PFSK-1 (cell line): ENCODE data around the gene NEB.

Source experiments
- FOXP2 ChIP-seq: optimal IDR thresholded peaks from 2 replicates; pipeline ENCODE3; 2011; ENCODE audit warnings: borderline replicate concordance, control low read depth, inconsistent platforms; ENCODE audit not compliant: insufficient read depth; ENCODE audit errors: extremely low read length, extremely low read depth
- POLR2AphosphoS5 ChIP-seq: IDR thresholded peaks from 2 replicates; pipeline ENCODE4 v1.6.1; 2012; ENCODE audit warnings: low read depth, mild to moderate bottlenecking, control low read depth, low read length, moderate library complexity
- REST ChIP-seq, 2 experiments: IDR thresholded peaks; 2 replicates each; pipeline versions ENCODE4 v1.6.1 to v1.8.0; 2011 to 2012; ENCODE audit warnings: low read depth in 2 of 2, low read length in 2 of 2, control low read depth in 1 of 2, inconsistent platforms in 1 of 2, mild to moderate bottlenecking in 1 of 2, moderate library complexity in 1 of 2; ENCODE audit not compliant: insufficient read depth in 1 of 2
- SIN3A ChIP-seq: IDR thresholded peaks from 2 replicates; pipeline ENCODE4 v1.6.1; 2012; ENCODE audit warnings: mild to moderate bottlenecking, low read length, moderate library complexity, borderline replicate concordance; ENCODE audit not compliant: insufficient read depth
- TAF1 ChIP-seq: IDR thresholded peaks from 2 replicates; pipeline ENCODE4 v1.6.1; 2012; ENCODE audit warnings: low read length, control low read depth, borderline replicate concordance; ENCODE audit not compliant: insufficient read depth

NEB gene

GRCh38 chr2:151780938-151781337, 46.7 kb upstream of the NEB start:
- TF ChIP-seq FOXP2, result no peak
- no peak for TF ChIP-seq SIN3A
- no peak for TF ChIP-seq TAF1
- no peak for TF ChIP-seq POLR2AphosphoS5
- no peak for TF ChIP-seq REST (IDR thresholded peaks at IDR 0.05; ENCODE audit: insufficient read depth in 1 of 2, low read depth in 2 of 2, low read length in 2 of 2)

GRCh38 chr2:151777935-151778334, 43.7 kb upstream of the NEB start:
- no peak for TF ChIP-seq POLR2AphosphoS5
- TF ChIP-seq REST (IDR thresholded peaks at IDR 0.05; ENCODE audit: insufficient read depth in 1 of 2, low read depth in 2 of 2, low read length in 2 of 2), result no peak
- no peak for TF ChIP-seq TAF1
- TF ChIP-seq SIN3A, result no peak
- TF ChIP-seq FOXP2, result no peak

- TF ChIP-seq SIN3A (no peak), FOXP2 (no peak), REST (IDR thresholded peaks at IDR 0.05; ENCODE audit: insufficient read depth in 1 of 2, low read depth in 2 of 2, low read length in 2 of 2) (no peak), TAF1 (no peak), POLR2AphosphoS5 (no peak)
Observed at GRCh38 chr2:151777487-151777886, 43.2 kb upstream of the NEB start.

- TF ChIP-seq FOXP2, result no peak
- TF ChIP-seq POLR2AphosphoS5, result no peak
- TF ChIP-seq TAF1, result no peak
- TF ChIP-seq SIN3A, result no peak
- TF ChIP-seq REST (IDR thresholded peaks at IDR 0.05; ENCODE audit: insufficient read depth in 1 of 2, low read depth in 2 of 2, low read length in 2 of 2), result no peak
Observed at GRCh38 chr2:151776367-151776766, 42.1 kb upstream of the NEB start.
